Measurements from ENCODE around the gene IMMP2L. TPM values are rescaled to one million over a fixed set of nuclear protein-coding genes. Genes with fewer than 3 reads are reported as not detected.

The IMMP2L gene
- total RNA-seq, 4 donors from 2014 or later, result 23.8 to 30.0 (median 27.7) TPM

- WGBS, 2 donors, result 91 to 93% methylated on average over 3 of the region's 3 CpGs
- Histone ChIP-seq H3K36me3 (no peaks in the 10 kb centered on the region), H3K27ac (no peak overlapping the region), H3K4me3 (replicated peaks in 1 of 3) (no peak overlapping the region), H3K4me1 (peaks cover 0 to 4% of the 10 kb centered on the region in 2 donors), H3K9me3 (no peaks in the 10 kb centered on the region), H3K27me3 (no peaks in the 10 kb centered on the region)
- TF ChIP-seq CTCF (IDR thresholded peaks at IDR 0.05) (no peak), POLR2A (IDR thresholded peaks at IDR 0.05) (no peak)
- DNase-seq, result no peak
- intact Hi-C loops (cut with DNase I), result no loop called here
Measured at GRCh38 chr7:111535142-111535870, 27.0 kb downstream of the IMMP2L start.

GRCh38 chr7:111532625-111533024 is 29.7 kb downstream of the IMMP2L start:
- Histone ChIP-seq H3K4me3 (replicated peaks in 1 of 3) (no peak overlapping the region), H3K36me3 (no peaks in the 10 kb centered on the region), H3K9me3 (no peaks in the 10 kb centered on the region), H3K4me1 (peaks cover 0 to 4% of the 10 kb centered on the region in 2 donors), H3K27ac (no peak overlapping the region), H3K27me3 (no peaks in the 10 kb centered on the region)
- no peak for DNase-seq
- no peak for TF ChIP-seq POLR2A (IDR thresholded peaks at IDR 0.05)
- TF ChIP-seq CTCF (IDR thresholded peaks at IDR 0.05), result no peak
- intact Hi-C loops (cut with DNase I), result no loop called here

GRCh38 chr7:111531993-111532392 is 30.3 kb downstream of the IMMP2L start:
- TF ChIP-seq POLR2A (IDR thresholded peaks at IDR 0.05), result no peak
- TF ChIP-seq CTCF (IDR thresholded peaks at IDR 0.05), result no peak
- Histone ChIP-seq H3K36me3 (no peaks in the 10 kb centered on the region), H3K27ac (no peak overlapping the region), H3K4me3 (replicated peaks in 1 of 3) (no peak overlapping the region), H3K4me1 (peaks cover 0 to 4% of the 10 kb centered on the region in 2 donors), H3K27me3 (no peaks in the 10 kb centered on the region), H3K9me3 (no peaks in the 10 kb centered on the region)
- DNase-seq, result no peak
- 91 to 92% methylated on average over 3 of the region's 3 CpGs for WGBS, 2 donors
- intact Hi-C loops (cut with DNase I), result no loop called here

GRCh38 chr7:111530356-111530668 is 32.0 kb downstream of the IMMP2L start:
- intact Hi-C loops (cut with DNase I), result no loop called here
- Histone ChIP-seq H3K4me3 (replicated peaks in 1 of 3) (no peak overlapping the region), H3K4me1 (peaks cover 0 to 4% of the 10 kb centered on the region in 2 donors), H3K27me3 (no peaks in the 10 kb centered on the region), H3K9me3 (no peaks in the 10 kb centered on the region), H3K27ac (no peak overlapping the region), H3K36me3 (no peaks in the 10 kb centered on the region)
- TF ChIP-seq POLR2A (IDR thresholded peaks at IDR 0.05) (no peak), CTCF (IDR thresholded peaks at IDR 0.05) (no peak)
- DNase-seq, result no peak

DNA sequence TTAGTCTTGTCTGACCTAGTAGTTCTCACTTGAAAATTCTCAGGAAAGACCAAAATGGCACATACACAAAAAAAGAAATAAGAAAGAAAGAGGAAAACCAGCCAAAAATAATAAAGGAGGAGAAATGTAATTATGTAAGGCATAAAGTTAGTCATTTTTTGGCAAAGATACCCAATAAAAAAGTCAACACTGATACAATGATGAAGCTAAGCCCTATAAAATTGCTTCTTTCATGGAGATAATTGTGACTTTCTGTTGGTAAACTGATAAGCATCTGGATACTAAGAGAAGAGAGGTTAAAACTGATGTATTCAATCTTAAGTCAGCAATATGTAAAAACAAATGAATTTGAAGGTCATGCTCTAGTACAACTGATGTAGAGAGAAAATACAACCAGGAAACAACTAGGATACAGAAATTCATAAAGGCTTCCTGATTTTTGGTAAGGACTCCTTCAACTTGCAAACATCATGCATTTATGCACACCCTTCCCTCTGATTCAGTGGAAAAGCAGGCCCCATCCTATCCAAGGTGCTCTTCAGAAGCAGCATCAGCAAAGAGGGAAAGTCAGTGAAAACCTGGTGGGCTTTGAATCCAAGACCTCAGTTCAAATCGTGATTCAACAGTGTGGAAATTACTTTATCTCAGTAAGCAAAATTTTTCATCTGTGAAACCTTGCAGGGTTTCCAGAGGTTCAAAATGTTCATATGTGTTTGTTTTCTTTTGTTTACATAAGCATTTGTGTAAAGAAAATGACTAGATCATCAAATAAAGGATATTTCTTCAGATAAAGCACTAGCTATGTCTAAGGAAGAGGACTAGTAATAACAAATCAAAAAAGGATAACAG is 32.6 kb downstream of the IMMP2L start:
- Histone ChIP-seq H3K9me3 (no peaks in the 10 kb centered on the region), H3K27me3 (no peaks in the 10 kb centered on the region), H3K27ac (no peak overlapping the region), H3K36me3 (no peaks in the 10 kb centered on the region), H3K4me1 (peaks cover 0 to 4% of the 10 kb centered on the region in 2 donors), H3K4me3 (replicated peaks in 1 of 3) (no peak overlapping the region)
- TF ChIP-seq CTCF (IDR thresholded peaks at IDR 0.05) (no peak), POLR2A (IDR thresholded peaks at IDR 0.05) (no peak)
- 88 to 91% methylated on average over 1 of the region's 1 CpG for WGBS, 2 donors
- DNase-seq, result no peak
- intact Hi-C loops (cut with DNase I), result no loop called here

Data from thyroid gland (tissue), 4 donors.